Measurements from ENCODE around the gene GPI.

Gene GPI

DNA sequence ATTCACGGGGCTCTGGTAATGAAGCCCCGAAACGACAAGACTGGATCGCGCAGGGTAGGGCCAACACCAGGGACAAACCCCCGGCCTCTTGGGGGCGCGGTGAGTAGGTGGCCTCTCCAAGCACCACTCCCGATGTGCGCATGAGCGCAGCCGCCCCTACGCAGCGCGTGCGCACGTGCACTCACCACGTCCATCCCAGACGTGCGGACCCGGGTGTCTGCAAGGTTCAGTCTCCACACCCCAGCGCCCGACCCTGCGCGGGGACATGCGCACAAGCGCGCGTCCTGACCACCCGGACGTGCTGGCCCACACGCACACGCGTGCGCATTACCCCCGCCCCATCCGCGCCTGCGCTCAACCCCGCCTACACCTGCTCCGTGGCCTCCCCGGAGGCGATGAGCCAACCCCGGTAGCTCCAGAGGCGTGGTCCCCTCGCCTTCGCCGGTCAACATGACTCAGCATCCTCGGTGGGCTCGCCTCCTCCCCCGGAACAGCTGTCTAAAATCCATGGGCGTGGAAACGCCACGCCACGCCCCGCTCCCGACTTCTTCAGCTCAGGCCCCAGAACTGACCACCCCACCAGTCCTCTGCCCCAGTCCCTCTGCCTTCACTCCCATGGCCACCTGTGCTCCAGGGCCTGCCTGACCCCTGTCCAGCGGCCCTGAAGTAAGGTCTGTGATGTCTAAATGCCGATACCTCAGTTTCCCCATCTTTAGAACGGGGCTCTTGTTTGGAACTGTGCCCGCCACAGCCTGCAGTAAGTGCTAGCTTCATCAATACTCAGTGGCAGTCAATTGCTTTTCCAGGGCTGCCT is 5.6 kb upstream of the GPI start:
- peak; percentile 97 to 99 for DNase-seq (ENCODE audit: low read depth in 2 of 2)
- H3K4me3 ChIP-seq (replicated peaks in 1 of 2; ENCODE audit: low read depth in 2 of 2, low read length in 2 of 2): peak overlapping the region; percentile 43 to 47
- TF ChIP-seq, protein P1, sequence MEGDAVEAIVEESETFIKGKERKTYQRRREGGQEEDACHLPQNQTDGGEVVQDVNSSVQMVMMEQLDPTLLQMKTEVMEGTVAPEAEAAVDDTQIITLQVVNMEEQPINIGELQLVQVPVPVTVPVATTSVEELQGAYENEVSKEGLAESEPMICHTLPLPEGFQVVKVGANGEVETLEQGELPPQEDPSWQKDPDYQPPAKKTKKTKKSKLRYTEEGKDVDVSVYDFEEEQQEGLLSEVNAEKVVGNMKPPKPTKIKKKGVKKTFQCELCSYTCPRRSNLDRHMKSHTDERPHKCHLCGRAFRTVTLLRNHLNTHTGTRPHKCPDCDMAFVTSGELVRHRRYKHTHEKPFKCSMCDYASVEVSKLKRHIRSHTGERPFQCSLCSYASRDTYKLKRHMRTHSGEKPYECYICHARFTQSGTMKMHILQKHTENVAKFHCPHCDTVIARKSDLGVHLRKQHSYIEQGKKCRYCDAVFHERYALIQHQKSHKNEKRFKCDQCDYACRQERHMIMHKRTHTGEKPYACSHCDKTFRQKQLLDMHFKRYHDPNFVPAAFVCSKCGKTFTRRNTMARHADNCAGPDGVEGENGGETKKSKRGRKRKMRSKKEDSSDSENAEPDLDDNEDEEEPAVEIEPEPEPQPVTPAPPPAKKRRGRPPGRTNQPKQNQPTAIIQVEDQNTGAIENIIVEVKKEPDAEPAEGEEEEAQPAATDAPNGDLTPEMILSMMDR (IDR thresholded peaks at IDR 0.05; ENCODE audit: low read depth, low read length): peak; percentile 50

DNA sequence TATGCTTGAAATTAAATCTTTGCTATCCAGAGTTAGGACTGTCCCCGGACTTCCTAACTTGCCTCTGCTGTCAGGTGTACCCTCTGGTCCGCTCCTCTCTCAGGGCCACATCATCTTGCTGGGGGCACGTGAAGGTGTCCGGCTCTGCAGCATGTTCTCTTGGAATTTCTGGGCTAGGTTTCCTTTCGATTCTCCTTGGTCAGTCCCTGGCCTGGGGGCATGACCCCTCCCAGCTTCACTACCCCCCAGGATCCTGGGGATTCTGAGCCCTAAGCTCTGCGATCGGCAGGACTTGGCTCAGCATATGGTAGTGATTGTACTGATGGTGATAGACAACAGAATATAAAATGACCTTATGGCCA is 5.1 kb upstream of the GPI start:
- no peak for DNase-seq (ENCODE audit: low read depth in 2 of 2)
- H3K4me3 ChIP-seq (replicated peaks in 1 of 2; ENCODE audit: low read depth in 2 of 2, low read length in 2 of 2): peak overlapping the region; percentile 43 to 47
- TF ChIP-seq, protein P1 (IDR thresholded peaks at IDR 0.05; ENCODE audit: low read depth, low read length): no peak

DNA sequence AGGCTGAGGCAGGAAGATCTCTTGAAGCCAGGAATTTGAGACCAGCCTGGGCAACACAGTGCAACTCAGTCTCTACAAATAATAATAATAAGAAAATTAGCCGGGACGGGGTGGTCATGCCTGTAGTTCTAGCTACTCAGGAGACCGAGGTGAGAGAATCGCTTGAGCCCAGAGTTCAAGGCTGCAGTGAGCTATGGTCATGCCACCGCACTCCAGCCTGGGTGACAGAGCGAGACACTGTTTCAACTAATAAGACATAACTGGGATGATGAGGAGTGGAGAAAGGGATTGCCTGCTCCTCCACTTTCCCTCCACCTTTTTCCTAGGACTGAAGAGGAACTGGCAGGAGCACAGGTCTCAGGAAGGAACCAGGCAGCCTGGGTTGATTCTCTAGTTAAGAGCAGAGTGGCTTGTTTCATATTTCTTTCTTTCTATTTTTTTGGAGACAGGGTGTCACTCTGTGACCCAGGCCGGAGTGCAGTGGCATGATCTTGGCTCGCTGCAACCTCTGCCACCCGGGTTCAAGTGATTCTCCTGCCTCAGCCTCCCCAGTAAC is 4.6 kb upstream of the GPI start:
- DNase-seq (ENCODE audit: low read depth in 2 of 2): no peak
- H3K4me3 ChIP-seq (replicated peaks in 1 of 2; ENCODE audit: low read depth in 2 of 2, low read length in 2 of 2): no peak overlapping the region
- TF ChIP-seq, protein P1 (IDR thresholded peaks at IDR 0.05; ENCODE audit: low read depth, low read length): no peak

DNA sequence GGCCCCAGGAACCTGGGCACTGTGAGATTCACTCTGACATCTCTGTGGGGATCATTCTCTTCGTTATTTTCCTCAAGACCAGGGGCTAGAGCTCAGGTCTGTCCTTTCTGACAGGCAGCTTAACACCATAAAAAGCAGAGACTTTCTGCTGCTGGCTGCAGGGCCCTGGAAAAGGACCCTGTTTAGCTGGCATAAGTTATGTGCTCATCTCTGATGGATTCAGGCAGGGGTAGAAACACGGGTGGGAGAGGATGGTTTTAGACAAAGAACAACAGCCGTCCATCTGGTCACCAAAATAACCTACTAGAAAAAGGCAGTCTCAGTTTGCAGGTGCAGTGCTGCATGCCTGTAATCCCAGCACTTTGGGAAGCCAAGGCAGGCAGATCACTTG is 2.3 kb upstream of the GPI start:
- DNase-seq (ENCODE audit: low read depth in 2 of 2): no peak
- no peak overlapping the region for H3K4me3 ChIP-seq (replicated peaks in 1 of 2; ENCODE audit: low read depth in 2 of 2, low read length in 2 of 2)
- TF ChIP-seq, protein P1 (IDR thresholded peaks at IDR 0.05; ENCODE audit: low read depth, low read length): no peak

DNA sequence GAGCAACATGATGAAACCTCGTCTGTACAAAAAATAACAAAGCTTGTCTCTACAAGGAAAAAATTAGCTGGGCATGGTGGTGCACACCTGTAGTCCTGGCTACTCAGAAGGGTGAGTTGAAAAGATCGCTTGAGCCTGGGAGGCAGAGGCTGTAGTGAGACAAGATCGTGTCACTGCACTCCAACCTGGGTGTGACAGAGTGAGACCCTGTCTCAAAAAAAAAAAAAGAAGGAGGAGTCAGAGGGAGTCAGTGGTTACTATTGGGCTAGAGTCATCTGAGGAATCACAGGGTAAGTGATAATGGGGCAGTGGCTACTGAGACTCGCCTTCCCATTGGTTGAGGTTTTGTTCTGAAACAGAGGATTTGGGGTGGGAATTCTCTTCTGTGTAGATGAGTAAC is 1.9 kb upstream of the GPI start:
- H3K4me3 ChIP-seq (replicated peaks in 1 of 2; ENCODE audit: low read depth in 2 of 2, low read length in 2 of 2): no peak overlapping the region
- TF ChIP-seq, protein P1 (IDR thresholded peaks at IDR 0.05; ENCODE audit: low read depth, low read length): no peak
- DNase-seq (ENCODE audit: low read depth in 2 of 2): no peak

DNA sequence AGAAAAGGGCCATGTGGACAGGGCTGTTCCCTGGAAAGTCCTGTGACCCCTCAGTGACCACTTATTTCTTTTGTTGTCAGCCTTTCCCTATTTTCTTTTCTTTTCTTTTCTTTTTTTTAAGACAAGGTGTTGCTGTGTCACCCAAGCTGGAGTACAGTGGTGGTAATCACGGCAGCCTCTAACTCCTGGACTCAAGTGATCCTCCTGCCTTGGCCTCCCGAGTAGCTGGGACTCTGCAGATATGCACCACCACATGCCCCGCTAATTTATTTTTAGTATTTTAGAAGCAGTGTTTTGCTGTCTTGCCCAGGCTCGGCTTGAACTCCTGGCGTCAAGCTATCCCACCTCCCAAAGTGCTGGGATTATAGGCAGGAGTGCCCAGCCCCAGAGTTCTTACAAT is 1.1 kb upstream of the GPI start:
- DNase-seq (ENCODE audit: low read depth in 2 of 2): no peak
- TF ChIP-seq, protein P1 (IDR thresholded peaks at IDR 0.05; ENCODE audit: low read depth, low read length): no peak
- no peak overlapping the region for H3K4me3 ChIP-seq (replicated peaks in 1 of 2; ENCODE audit: low read depth in 2 of 2, low read length in 2 of 2)

Measured in cardiac fibroblast (primary cell).